Activated T-helper 17 cell treated with anti-CD3 and anti-CD28 coated beads, Interleukin-2, amount 50 U/mL, for 72 hours (primary cell): ENCODE data around the gene FNDC11. TPM values are rescaled to one million over a fixed set of nuclear protein-coding genes. Genes with fewer than 3 reads are reported as not detected.
"Not testable (repeated sequence)": the region's sequence is repeated elsewhere in the genome, so short reads cannot be mapped to it uniquely, and the experiment has no call there.

ENCODE experiments used
- ATAC-seq: fragments of 150-1000 bp; cut with Tn5 transposase; replicated peaks from 2 replicates; pipeline ENCODE4 v1.10.0; 2021; ENCODE audit warnings: mild to moderate bottlenecking, moderate library complexity
- H3K27ac Mint-ChIP-seq: one replicate; pipeline ENCODE4 v1.8.0; 2022; ENCODE audit warnings: mixed read lengths
- H3K27me3 Mint-ChIP-seq: one replicate; pipeline ENCODE4 v1.8.0; 2022; ENCODE audit warnings: mixed read lengths
- H3K36me3 Mint-ChIP-seq: one replicate; pipeline ENCODE4 v1.8.0; 2022; ENCODE audit warnings: low read depth, mild to moderate bottlenecking, mixed read lengths
- H3K4me1 Mint-ChIP-seq: one replicate; pipeline ENCODE4 v1.8.0; 2022; ENCODE audit warnings: mixed read lengths
- H3K4me3 Mint-ChIP-seq: one replicate; pipeline ENCODE4 v1.8.0; 2022; ENCODE audit warnings: mild to moderate bottlenecking, mixed read lengths
- H3K9me3 Mint-ChIP-seq: one replicate; pipeline ENCODE4 v1.8.0; 2022; ENCODE audit warnings: mixed read lengths
- total RNA-seq, 2 donors: library from RNA; stranded (reverse); gene quantifications; one replicate each; pipeline ENCODE4 v1.2.3, GENCODE V29; 2022

FNDC11 gene
- total RNA-seq, 2 donors from 2014 or later = 0.40 TPM; not detected in 1

DNA sequence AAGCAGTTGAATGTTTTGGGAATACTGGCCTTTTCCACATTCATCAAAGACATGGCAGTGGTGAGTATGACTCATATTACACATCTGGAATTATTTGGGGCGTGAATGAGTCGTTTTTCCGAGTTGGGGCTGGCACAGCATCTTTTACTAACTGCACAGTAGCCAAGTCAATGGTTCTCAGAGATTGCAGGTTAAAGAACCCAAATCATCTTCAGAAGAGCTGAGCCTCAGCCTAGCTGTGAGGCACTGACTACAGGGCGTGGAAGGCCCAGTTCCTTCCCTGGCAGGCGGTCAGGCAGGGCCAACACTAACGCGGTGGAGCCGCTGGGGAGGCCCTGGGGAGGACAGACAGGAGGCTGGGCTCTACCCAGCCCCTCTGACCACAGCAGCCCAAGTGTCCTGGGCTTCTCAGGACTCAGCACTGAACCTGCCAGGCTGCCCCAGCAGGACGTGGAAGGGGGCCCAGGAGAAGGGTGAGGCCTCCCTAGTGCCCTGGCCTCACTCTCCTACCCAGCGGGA, 40.1 kb downstream of the FNDC11 start:
- Mint-ChIP-seq H3K27me3 (no peaks in the 10 kb centered on the region), H3K4me3 (no peak overlapping the region), H3K36me3 (peaks cover 80% of the 10 kb centered on the region), H3K9me3 (no peaks in the 10 kb centered on the region), H3K4me1 (no peaks in the 10 kb centered on the region), H3K27ac (no peak overlapping the region)
- no peak for ATAC-seq

DNA sequence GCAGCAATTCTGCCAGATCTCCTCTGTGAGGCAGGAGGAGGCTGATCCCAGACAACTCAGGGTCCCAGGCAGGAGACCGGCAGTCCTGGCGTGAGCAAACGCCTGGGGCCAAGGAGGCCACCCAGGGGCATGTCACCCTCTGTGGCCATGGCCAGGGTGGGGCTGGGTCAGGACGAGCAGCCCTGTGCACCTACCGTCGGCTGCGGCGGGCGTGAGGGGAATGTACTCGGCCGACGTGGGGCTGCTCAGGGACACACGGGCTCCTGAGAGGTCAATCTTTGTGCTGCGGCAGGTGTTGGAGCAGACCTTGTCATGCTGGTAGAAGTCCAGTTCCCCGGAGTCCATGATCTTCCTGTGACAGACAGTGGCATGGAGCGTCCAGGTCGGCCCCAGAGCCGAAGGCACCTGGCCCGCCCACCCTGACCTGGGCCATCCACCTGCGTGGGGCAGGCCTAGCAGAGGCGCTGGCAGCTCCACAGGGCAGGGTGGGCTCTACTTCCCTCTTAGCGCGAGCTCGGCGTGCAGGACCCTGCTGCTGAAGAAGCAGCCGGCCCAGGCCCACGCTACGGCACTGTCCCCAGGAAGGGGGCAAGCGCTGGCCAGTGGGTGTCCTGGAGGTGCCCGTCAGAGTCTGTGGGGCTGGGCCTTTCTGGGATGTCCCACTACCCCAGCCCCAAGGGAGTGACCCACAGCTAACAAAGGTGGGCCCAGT, 41.6 kb downstream of the FNDC11 start:
- H3K27me3 Mint-ChIP-seq = no peaks in the 10 kb centered on the region
- ATAC-seq = no peak
- peaks cover 74% of the 10 kb centered on the region for H3K36me3 Mint-ChIP-seq
- no peak overlapping the region for H3K27ac Mint-ChIP-seq
- no peak overlapping the region for H3K4me3 Mint-ChIP-seq
- no peaks in the 10 kb centered on the region for H3K9me3 Mint-ChIP-seq
- peaks cover 4% of the 10 kb centered on the region for H3K4me1 Mint-ChIP-seq

DNA sequence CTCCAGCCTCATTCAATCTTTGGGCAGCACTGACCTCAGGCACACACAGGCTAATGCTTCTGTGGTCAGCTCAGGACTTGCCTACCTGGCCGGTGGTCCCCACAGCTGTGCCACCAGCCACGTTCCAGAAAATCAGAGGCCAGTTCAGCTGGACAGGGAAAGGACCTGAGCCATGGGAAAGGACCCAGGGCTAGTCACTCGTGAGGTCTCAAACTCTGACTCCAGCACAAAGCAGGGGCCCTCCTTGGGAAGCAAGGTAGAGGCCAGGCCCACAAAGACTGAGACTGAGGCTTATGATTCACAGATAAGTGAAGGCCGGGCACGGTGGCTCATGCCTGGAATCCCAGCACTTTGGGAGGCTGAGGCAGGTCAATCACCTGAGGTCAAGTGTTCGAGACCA, 42.5 kb downstream of the FNDC11 start:
- no peak for ATAC-seq
- H3K27ac Mint-ChIP-seq = no peak overlapping the region
- H3K4me3 Mint-ChIP-seq = no peak overlapping the region
- peaks cover 70% of the 10 kb centered on the region for H3K36me3 Mint-ChIP-seq
- H3K27me3 Mint-ChIP-seq = no peaks in the 10 kb centered on the region
- peaks cover 4% of the 10 kb centered on the region for H3K4me1 Mint-ChIP-seq
- H3K9me3 Mint-ChIP-seq = no peaks in the 10 kb centered on the region

DNA sequence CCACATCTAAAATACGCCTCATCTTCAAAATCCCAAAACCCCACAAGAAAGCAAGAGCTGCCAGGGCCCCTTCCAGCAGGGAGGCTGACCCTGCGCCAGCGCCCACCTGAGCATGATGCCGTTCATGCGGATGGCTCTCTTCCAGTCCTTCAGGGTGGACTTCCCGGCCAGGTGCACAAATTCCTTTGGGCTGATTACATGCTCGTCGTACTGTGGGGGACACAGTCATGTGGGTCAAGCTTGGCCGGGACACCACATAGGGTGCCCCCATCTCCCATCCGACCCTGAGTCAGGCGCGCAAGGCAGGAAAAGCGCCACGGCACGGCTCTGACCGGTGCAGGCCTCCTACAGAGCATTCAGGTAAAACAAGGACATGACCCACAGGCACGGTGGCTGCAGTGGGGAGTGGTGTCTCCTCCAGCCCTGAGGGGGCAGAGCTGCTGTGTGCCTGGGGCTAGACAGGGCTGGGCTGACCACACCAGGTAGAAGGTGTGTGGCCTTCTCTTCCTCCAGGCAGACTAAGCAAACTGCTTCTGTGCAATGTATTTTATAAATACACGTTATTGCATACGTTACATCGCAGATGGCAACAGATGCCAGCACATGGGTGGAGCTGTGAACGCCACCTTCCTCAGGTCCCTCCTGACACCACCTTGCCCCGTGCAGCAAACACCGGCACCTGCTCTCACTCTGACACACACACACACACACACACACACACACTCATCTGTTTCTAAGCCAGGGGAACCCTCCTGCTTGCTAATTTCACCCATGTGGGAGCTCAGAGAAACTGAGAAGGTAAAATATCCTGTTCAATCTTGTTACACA, 43.9 kb downstream of the FNDC11 start:
- Mint-ChIP-seq H3K36me3 (peaks cover 76% of the 10 kb centered on the region), H3K4me1 (peaks cover 4% of the 10 kb centered on the region), H3K27ac (no peak overlapping the region), H3K27me3 (no peaks in the 10 kb centered on the region), H3K9me3 (no peaks in the 10 kb centered on the region), H3K4me3 (no peak overlapping the region)
- ATAC-seq = no peak

DNA sequence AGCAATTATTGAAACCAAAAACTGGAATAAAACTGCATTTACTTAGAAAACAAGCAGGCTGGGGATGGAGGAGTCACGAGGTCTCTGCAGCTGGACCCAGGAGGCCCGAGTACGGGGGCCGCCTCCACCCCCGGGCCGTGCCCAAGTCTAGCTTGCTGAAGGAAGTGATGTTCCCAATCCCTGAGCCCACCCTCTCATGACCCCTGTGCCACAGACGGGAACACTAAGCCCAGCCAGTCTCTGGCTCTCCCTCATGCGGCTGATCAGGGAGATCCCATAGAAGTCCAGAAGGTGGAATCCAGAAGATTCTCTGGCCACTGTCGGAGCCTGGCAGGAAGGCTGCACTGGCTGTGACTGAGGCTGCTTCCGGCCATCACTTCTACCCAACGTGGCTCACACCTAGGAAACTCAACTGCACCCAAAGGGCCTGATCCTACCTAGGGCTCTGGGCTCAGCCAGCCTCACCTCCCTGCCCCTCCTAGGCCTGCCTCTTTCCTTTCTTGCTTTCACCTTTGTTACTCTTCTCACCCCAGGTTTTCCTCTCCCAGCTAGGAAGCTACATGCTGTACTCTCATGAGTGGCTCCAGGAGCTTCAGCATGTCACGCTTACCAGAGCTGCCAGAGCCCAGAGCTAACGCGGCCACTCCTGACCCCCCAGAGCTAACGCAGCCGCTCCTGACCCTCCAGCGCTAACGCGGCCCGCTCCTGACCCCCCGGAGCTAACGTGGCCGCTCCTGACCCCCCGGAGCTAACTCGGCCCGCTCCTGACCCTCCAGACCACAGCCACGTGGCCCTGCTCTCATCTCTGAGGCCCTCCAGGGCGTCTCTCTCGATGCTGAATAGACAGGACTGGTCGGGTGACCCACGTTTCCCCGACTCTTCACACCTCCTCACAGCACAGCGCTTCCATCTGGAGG, 44.8 kb downstream of the FNDC11 start:
- no peaks in the 10 kb centered on the region for H3K9me3 Mint-ChIP-seq
- peaks cover 4% of the 10 kb centered on the region for H3K4me1 Mint-ChIP-seq
- H3K36me3 Mint-ChIP-seq = peaks cover 76% of the 10 kb centered on the region
- no peak for ATAC-seq
- H3K27ac Mint-ChIP-seq = no peak overlapping the region
- H3K4me3 Mint-ChIP-seq = no peak overlapping the region
- H3K27me3 Mint-ChIP-seq = no peaks in the 10 kb centered on the region

DNA sequence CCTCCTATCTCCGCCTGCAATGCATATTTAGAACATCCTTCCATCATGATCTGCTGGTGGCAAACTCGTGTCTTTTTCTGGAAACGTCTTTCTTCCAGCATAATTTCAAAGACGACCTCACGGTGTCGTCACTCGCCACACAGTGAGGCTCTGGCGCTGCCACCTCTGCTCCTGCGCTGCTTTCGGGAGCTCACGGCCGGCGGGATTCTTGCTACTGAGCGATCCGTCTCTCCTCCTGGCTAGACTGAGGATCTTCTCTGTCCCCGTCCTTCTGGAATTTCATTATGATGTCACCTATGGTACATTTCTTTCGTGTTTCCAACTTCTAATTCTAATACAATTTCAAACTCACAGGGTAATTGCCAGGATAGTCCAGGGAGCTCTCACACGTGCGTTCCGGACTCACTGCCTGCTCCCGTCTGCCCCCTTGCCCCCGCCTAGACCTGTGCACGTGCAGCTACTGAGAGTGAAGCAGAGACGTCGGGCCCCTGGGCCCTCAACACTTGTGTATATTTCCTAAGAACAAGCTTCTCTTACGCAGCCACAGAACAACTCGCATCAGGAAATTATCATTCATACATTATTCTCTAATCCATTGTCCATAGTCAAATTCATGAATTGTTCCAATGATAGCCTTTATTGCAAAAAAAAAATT, 45.6 kb downstream of the FNDC11 start:
- H3K27ac Mint-ChIP-seq = no peak overlapping the region
- H3K4me3 Mint-ChIP-seq = no peak overlapping the region
- H3K36me3 Mint-ChIP-seq = peaks cover 74% of the 10 kb centered on the region

DNA sequence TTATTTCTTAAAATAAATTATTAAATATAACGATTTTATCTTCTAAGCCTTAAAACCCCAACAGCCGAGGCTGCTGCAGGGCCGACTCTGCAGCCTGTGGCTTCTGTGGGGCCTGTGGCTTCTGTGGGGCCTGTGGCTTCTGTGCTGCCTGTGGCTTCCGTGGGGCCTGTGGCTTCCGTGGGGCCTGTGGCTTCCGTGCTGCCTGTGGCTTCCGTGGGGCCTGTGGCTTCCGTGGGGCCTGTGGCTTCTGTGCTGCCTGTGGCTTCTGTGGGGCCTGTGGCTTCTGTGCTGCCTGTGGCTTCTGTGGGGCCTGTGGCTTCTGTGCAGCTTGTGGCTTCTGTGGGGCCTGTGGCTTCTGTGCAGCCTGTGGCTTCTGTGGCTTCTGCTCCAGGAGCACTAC, 47.7 kb downstream of the FNDC11 start:
- not testable (repeated sequence) for H3K4me3 Mint-ChIP-seq, H3K27me3 Mint-ChIP-seq, H3K4me1 Mint-ChIP-seq, H3K9me3 Mint-ChIP-seq, ATAC-seq, H3K27ac Mint-ChIP-seq
- H3K36me3 Mint-ChIP-seq = peaks cover 65% of the 10 kb centered on the region

More for the DNA sequence above, 45.6 kb downstream of the FNDC11 start:
- H3K4me1 Mint-ChIP-seq = peaks cover 4% of the 10 kb centered on the region
- ATAC-seq = no peak
- no peaks in the 10 kb centered on the region for H3K9me3 Mint-ChIP-seq
- H3K27me3 Mint-ChIP-seq = no peaks in the 10 kb centered on the region

DNA sequence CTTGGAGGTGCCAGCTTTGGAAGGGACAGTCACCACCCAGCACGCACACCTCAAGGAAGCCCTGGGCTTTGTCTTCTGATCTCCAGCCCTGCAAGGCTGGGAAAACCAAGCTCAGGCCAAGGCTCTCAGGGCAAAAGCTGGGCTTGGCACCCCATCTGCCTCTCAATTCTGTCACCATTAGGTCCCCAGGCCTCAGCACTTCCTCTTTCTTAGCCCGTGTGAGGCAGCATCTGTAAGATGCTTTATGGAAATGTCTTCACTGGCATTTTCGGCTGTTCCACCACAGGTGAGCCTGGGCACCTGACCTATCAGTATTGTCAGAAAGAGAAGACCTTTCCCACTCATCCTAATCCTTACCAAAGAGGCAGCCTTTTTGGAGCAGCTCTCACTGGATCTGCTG, 48.4 kb downstream of the FNDC11 start:
- H3K36me3 Mint-ChIP-seq = peaks cover 59% of the 10 kb centered on the region
- ATAC-seq = no peak

More for the DNA sequence above, 48.4 kb downstream of the FNDC11 start:
- no peaks in the 10 kb centered on the region for H3K27me3 Mint-ChIP-seq
- peaks cover 4% of the 10 kb centered on the region for H3K4me1 Mint-ChIP-seq
- H3K4me3 Mint-ChIP-seq = no peak overlapping the region
- no peak overlapping the region for H3K27ac Mint-ChIP-seq
- H3K9me3 Mint-ChIP-seq = no peaks in the 10 kb centered on the region

Other genes with a start within 250 kb of the FNDC11 start
- gene CHRNA4, start 192.8 kb upstream of the FNDC11 start, total RNA-seq = not detected
- gene KCNQ2, start 81.5 kb upstream of the FNDC11 start, total RNA-seq = under 1 TPM in 1 of 2 donors, not detected in 1; 0.66 TPM
- 10 to 100 TPM in 1 of 2 donors, under 1 TPM in 1; 0.80 to 10.9 TPM for gene EEF1A2, start 55.1 kb upstream of the FNDC11 start, total RNA-seq
- gene PPDPF, start 33.4 kb upstream of the FNDC11 start, total RNA-seq = 10 to 100 TPM; 65.5 to 87.5 TPM
- 1 to 10 TPM in 1 of 2 donors, under 1 TPM in 1; 0.69 to 1.9 TPM for gene PTK6, start 16.8 kb upstream of the FNDC11 start, total RNA-seq
- not detected for gene SRMS, start 6.4 kb upstream of the FNDC11 start, total RNA-seq
- 10 to 100 TPM in 1 of 2 donors, 1 to 10 TPM in 1; 8.2 to 12.6 TPM for gene HELZ2, start 20.1 kb downstream of the FNDC11 start, total RNA-seq
- 10 to 100 TPM; 11.5 to 19.6 TPM for gene GMEB2, start 72.9 kb downstream of the FNDC11 start, total RNA-seq
- 10 to 100 TPM; 15.1 to 24.7 TPM for gene STMN3, start 99.3 kb downstream of the FNDC11 start, total RNA-seq
- 10 to 100 TPM; 41.8 to 51.8 TPM for gene RTEL1, start 104.2 kb downstream of the FNDC11 start, total RNA-seq
- not detected for gene TNFRSF6B, start 142.5 kb downstream of the FNDC11 start, total RNA-seq
- gene ARFRP1, start 153.8 kb downstream of the FNDC11 start, total RNA-seq = 10 to 100 TPM; 43.8 to 55.8 TPM
- 10 to 100 TPM; 18.3 to 24.7 TPM for gene ZGPAT, start 153.9 kb downstream of the FNDC11 start, total RNA-seq
- gene LIME1, start 182.5 kb downstream of the FNDC11 start, total RNA-seq = 10 to 100 TPM in 1 of 2 donors, 1 to 10 TPM in 1; 9.8 to 24.8 TPM
- gene SLC2A4RG, start 185.6 kb downstream of the FNDC11 start, total RNA-seq = 10 to 100 TPM; 30.5 to 35.1 TPM